T-helper 1 cell treated with Interleukin-12 subunit alpha and Interleukin-12 subunit beta and Interleukin-4 antibody, amounts not matched to agents 30 ng/mL and 1 ng/mL, for 36 hours (primary cell): ENCODE data around the gene CIB2. TPM values are rescaled to one million over a fixed set of nuclear protein-coding genes. Genes with fewer than 3 reads are reported as not detected.

Source experiments
- intact Hi-C: fragments of 100-400 bp; cut with micrococcal nuclease; formaldehyde crosslinking; loops from one replicate; pipeline ENCODE4 v1.15.1; 2024
- total RNA-seq: library from RNA; stranded (reverse); gene quantifications from 2 replicates; pipeline ENCODE4 v1.2.3, GENCODE V29; 2022

Gene CIB2
- total RNA-seq, 1 donor from 2014 or later: 1.9 TPM

GRCh38 chr15:78110096-78110495 is 21.1 kb downstream of the CIB2 start:
- intact Hi-C loops: no loop called here

- intact Hi-C loops: loop anchor here (5.0 kb wide), 2 partner anchors 92 to 188 kb away; partner anchors contain the start of gene SKIC8
These were observed 22.1 kb downstream of the CIB2 start for GRCh38 chr15:78109156-78109555.

GRCh38 chr15:78108300-78109084 is 22.8 kb downstream of the CIB2 start:
- intact Hi-C loops: loop anchor here (1.0 to 5.0 kb wide), 9 partner anchors 31 to 198 kb away; partner anchors contain the start of genes SKIC8 and TBC1D2B

GRCh38 chr15:78107471-78107870 is 23.8 kb downstream of the CIB2 start:
- intact Hi-C loops: loop anchor here (5.0 kb wide), 2 partner anchors 90 to 190 kb away; partner anchors contain the start of gene SKIC8

- intact Hi-C loops: loop anchor here (5.0 kb wide), 2 partner anchors 88 to 192 kb away; partner anchors contain the start of gene SKIC8
These were observed 25.6 kb downstream of the CIB2 start for GRCh38 chr15:78105476-78106241.

GRCh38 chr15:78104566-78105475 is 26.4 kb downstream of the CIB2 start:
- intact Hi-C loops: loop anchor here (5.0 kb wide), 2 partner anchors 88 to 192 kb away; partner anchors contain the start of gene SKIC8

GRCh38 chr15:78104119-78104479 is 27.1 kb downstream of the CIB2 start:
- intact Hi-C loops: no loop called here

- intact Hi-C loops: loop anchor here (1.0 kb wide), 2 partner anchors 26 to 53 kb away; partner anchors contain the start of gene TBC1D2B
These were observed 27.7 kb downstream of the CIB2 start for GRCh38 chr15:78103406-78104118.

GRCh38 chr15:78102741-78103140 is 28.5 kb downstream of the CIB2 start:
- intact Hi-C loops: loop anchor here (1.0 kb wide), 2 partner anchors 25 to 52 kb away; partner anchors contain the start of gene TBC1D2B

GRCh38 chr15:78102211-78102610 is 29.0 kb downstream of the CIB2 start:
- intact Hi-C loops: no loop called here

GRCh38 chr15:78101423-78102105 is 29.7 kb downstream of the CIB2 start:
- intact Hi-C loops: no loop called here

- intact Hi-C loops: no loop called here
These were observed 30.4 kb downstream of the CIB2 start for GRCh38 chr15:78100886-78101285.

GRCh38 chr15:78098131-78098755 is 33.0 kb downstream of the CIB2 start:
- intact Hi-C loops: no loop called here

- intact Hi-C loops: no loop called here
These were observed 33.6 kb downstream of the CIB2 start for GRCh38 chr15:78097667-78098066.

- intact Hi-C loops: no loop called here
These were observed 37.8 kb downstream of the CIB2 start for GRCh38 chr15:78093242-78094020.

GRCh38 chr15:78092261-78093041 is 38.8 kb downstream of the CIB2 start, which contains the start of gene SH2D7:
Gene SH2D7, plus strand, starts transcription at chr15:78092561. Its CDS starts 24 bp downstream, at chr15:78092585.
- intact Hi-C loops: no loop called here

GRCh38 chr15:78090422-78091063 is 40.7 kb downstream of the CIB2 start:
- intact Hi-C loops: no loop called here
